Lung (tissue), 12 donors: ENCODE measurements around the gene CDKN2B-AS1. TPM values are rescaled to one million over a fixed set of nuclear protein-coding genes. Genes with fewer than 3 reads are reported as not detected.

Source experiments
- ATAC-seq: fragments of 200-7000 bp; cut with Tn5 transposase; one replicate; pipeline ENCODE4 v1.9.1; 2020; ENCODE audit warnings: moderate number of reproducible peaks; ENCODE audit not compliant: insufficient read depth, low FRiP score
- DNase-seq, 3 donors: peaks; one replicate each; pipeline ENCODE4 v3.0.0-alpha.2; 2013 to 2017
- H3K27ac ChIP-seq, 2 donors: one replicate each; pipeline ENCODE4 v1.5.1; 2013; ENCODE audit warnings: mild to moderate bottlenecking in 2 of 2, moderate library complexity in 2 of 2, control low read depth in 1 of 2, inconsistent platforms in 1 of 2, low read depth in 1 of 2, low read length in 1 of 2
- H3K27me3 ChIP-seq, 3 donors: one replicate each; pipeline ENCODE4 v1.5.1; 2013; ENCODE audit warnings: low read length in 2 of 3; ENCODE audit not compliant: control insufficient read depth in 3 of 3, insufficient read depth in 3 of 3
- H3K36me3 ChIP-seq, 4 donors: one replicate each; pipeline ENCODE4 v1.5.1; 2013; ENCODE audit warnings: low read length in 4 of 4, mild to moderate bottlenecking in 1 of 4, moderate library complexity in 1 of 4; ENCODE audit not compliant: control insufficient read depth in 4 of 4, insufficient read depth in 4 of 4
- H3K4me1 ChIP-seq, 5 donors: one replicate each; pipeline ENCODE4 v1.5.1; 2013; ENCODE audit warnings: low read length in 5 of 5, mild to moderate bottlenecking in 2 of 5, moderate library complexity in 1 of 5; ENCODE audit not compliant: control insufficient read depth in 5 of 5, insufficient read depth in 5 of 5
- H3K4me3 ChIP-seq: one replicate; pipeline ENCODE4 v1.5.1; 2013; ENCODE audit warnings: mild to moderate bottlenecking, control low read depth, moderate library complexity
- H3K9ac ChIP-seq, 2 donors: one replicate each; pipeline ENCODE4 v1.5.1; 2013; ENCODE audit warnings: low read length in 2 of 2, control low read depth in 1 of 2; ENCODE audit not compliant: insufficient read depth in 1 of 2
- H3K9me3 ChIP-seq, 4 donors: one replicate each; pipeline ENCODE4 v1.5.1; 2013; ENCODE audit warnings: low read length in 3 of 4, mild to moderate bottlenecking in 1 of 4, moderate library complexity in 1 of 4; ENCODE audit not compliant: control insufficient read depth in 4 of 4, insufficient read depth in 3 of 4
- CTCF ChIP-seq: IDR thresholded peaks from 2 replicates; pipeline ENCODE4 v1.5.1; 2012; ENCODE audit warnings: mild to moderate bottlenecking; ENCODE audit errors: control extremely low read depth, extremely low read depth
- WGBS, 2 donors: extraction: QIAGEN DNeasy Blood & Tissue Kit; methylation state at CpG; one replicate each; pipeline ENCODE4 v1.1.7; 2013; 5-methylcytosine and 5-hydroxymethylcytosine counted together
- polyA plus RNA-seq, 2 donors: library from polyadenylated mRNA; stranded (reverse); fragments of 200-250 nt; gene quantifications; one replicate each; pipeline ENCODE4 v1.2.1, GENCODE V29; 2013
- total RNA-seq, 2 donors: library from RNA; depleted of rRNA in 1 of 2; stranded (reverse); fragments of >200 nt in 1 of 2; gene quantifications; one replicate each; pipeline ENCODE4 v1.2.1, GENCODE V29; 2014 to 2021
- donor health status: control.
- donor health status: control.
- donor health status: Bipolar disorder and iron deficiency.
- donor health status: healthy.
- donor health status: DM: yes; HTN: yes; CAD: no.

Gene CDKN2B-AS1
- total and polyA plus RNA-seq, 4 donors = 0.32 to 1.2 (median 0.59) TPM

- no peak overlapping the region for H3K27ac ChIP-seq
- ATAC-seq (peak; percentile 60), DNase-seq (no peak)
- WGBS, 2 donors = 14 to 23% methylated on average over 2 of the region's 2 CpGs
- no peaks in the 10 kb centered on the region for H3K9me3 ChIP-seq
- TF ChIP-seq CTCF = no peak
- H3K9ac ChIP-seq = no peak overlapping the region
- H3K36me3 ChIP-seq = no peaks in the 10 kb centered on the region
- H3K27me3 ChIP-seq = no peaks in the 10 kb centered on the region
- H3K4me1 ChIP-seq = peaks cover 0 to 2% (median 0%) of the 10 kb centered on the region in 5 donors
- H3K4me3 ChIP-seq = no peak overlapping the region
These were observed 89.9 kb downstream of the CDKN2B-AS1 start for GRCh38 chr9:22084336-22085035.

- Histone ChIP-seq H3K4me1 (peaks cover 0 to 2% (median 0%) of the 10 kb centered on the region in 5 donors), H3K27me3 (no peaks in the 10 kb centered on the region), H3K4me3 (no peak overlapping the region), H3K27ac (no peak overlapping the region), H3K9me3 (no peaks in the 10 kb centered on the region), H3K36me3 (no peaks in the 10 kb centered on the region), H3K9ac (no peak overlapping the region)
- DNase-seq (no peak), ATAC-seq (no peak)
- WGBS, 2 donors = 64 to 67% methylated on average over 5 of the region's 5 CpGs
- no peak for TF ChIP-seq CTCF
These were observed 93.6 kb downstream of the CDKN2B-AS1 start for GRCh38 chr9:22088053-22088716.

- 88 to 92% methylated on average over 1 of the region's 1 CpG for WGBS, 2 donors
These were observed 94.1 kb downstream of the CDKN2B-AS1 start for GRCh38 chr9:22088717-22089061.

More at GRCh38 chr9:22088717-22089061, 94.1 kb downstream of the CDKN2B-AS1 start:
- no peak for DNase-seq
- Histone ChIP-seq H3K4me3 (no peak overlapping the region), H3K9ac (no peak overlapping the region), H3K27ac (no peak overlapping the region), H3K27me3 (no peaks in the 10 kb centered on the region), H3K9me3 (no peaks in the 10 kb centered on the region), H3K36me3 (no peaks in the 10 kb centered on the region), H3K4me1 (peaks cover 0 to 2% (median 0%) of the 10 kb centered on the region in 5 donors)
- no peak for ATAC-seq
- TF ChIP-seq CTCF = no peak
